ENCODE measurements around the gene FGF14.

- no peak for TF ChIP-seq POLR2A (IDR thresholded peaks at IDR 0.05; ENCODE audit: low read depth, low read length)
- no peak for TF ChIP-seq POLR2AphosphoS5 (IDR thresholded peaks at IDR 0.05; ENCODE audit: low read depth, low read length)
- TF ChIP-seq TAF1 (IDR thresholded peaks at IDR 0.05; ENCODE audit: borderline replicate concordance, low read depth, low read length): no peak
Observed at GRCh38 chr13:102000764-102001163, 401.1 kb downstream of the FGF14 start.
